ENCODE measurements around the gene HNRNPH3. TPM values are rescaled to one million over a fixed set of nuclear protein-coding genes. Genes with fewer than 3 reads are reported as not detected.

The HNRNPH3 gene
- total RNA-seq, 1 experiment from 2014 or later, result 143 TPM

DNA sequence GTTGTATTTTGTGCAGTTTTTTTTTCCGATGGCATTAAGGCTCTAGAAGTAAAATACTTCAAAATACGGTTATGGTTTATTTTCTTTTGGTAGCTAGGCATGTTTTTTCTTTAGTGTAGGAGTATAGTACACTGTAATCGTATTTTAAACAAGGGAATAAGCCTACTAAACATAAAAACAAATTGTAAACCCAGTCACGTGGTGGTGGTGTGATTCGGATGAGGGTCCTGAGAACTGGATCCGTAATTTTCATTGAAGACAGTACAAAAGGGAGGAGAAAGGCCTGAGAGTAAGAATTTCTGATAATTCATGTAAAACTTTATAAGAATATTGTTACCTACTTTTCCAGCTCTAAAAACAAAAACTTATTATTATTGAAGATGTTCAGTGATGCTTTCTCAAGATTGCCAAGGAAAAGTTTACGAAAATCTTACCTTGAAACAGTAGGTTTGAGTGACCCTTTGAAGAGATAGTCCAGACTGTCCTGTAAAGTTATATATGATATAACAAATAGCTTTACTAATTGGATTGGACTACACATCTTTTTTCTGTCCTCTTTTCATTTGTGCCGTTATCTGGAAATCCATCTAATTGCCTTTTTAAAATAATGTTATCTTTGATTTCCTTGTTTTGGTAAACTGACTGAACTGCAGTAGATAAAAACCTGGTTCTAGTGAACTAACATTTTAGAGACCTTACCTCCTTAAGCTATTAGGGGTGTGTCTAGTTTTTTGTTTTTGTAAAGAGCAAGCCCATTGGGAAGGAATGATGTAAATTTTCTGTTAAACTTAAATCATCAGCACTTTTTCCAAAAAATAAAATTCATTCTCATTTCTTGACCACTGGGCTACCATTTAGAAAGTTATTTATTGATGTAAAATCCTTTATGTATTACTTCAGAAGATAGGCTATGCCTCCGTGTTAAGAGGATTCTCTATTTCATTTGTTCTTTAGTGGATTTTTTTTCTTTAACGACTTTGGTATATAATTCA lies 1.9 kb downstream of the HNRNPH3 start:
- BruUV-seq (replicated peaks), result TSS peak; percentile 60
- ChIA-PET CTCF (interaction anchor here (0.5 kb wide), 1 partner anchor 19 kb away, joined by 4 read pairs; no protein-coding TSS in a partner anchor), POLR2A (interaction anchor here (0.5 to 0.7 kb wide), 4 partner anchors 11 to 622 kb away, joined by 3 to 5 read pairs (median 3); partner anchors contain the start of gene DDX21)
- TF ChIP-seq SIN3A (IDR thresholded peaks at IDR 0.05; ENCODE audit: borderline replicate concordance, insufficient read depth, low read depth, low read length), result no peak
- TF ChIP-seq TCF7L2 (IDR thresholded peaks at IDR 0.05; ENCODE audit: low read depth, low read length), result no peak
- TF ChIP-seq POLR2AphosphoS5 (IDR thresholded peaks at IDR 0.05; ENCODE audit: low read depth, low read length), result no peak
- TF ChIP-seq, protein P1, sequence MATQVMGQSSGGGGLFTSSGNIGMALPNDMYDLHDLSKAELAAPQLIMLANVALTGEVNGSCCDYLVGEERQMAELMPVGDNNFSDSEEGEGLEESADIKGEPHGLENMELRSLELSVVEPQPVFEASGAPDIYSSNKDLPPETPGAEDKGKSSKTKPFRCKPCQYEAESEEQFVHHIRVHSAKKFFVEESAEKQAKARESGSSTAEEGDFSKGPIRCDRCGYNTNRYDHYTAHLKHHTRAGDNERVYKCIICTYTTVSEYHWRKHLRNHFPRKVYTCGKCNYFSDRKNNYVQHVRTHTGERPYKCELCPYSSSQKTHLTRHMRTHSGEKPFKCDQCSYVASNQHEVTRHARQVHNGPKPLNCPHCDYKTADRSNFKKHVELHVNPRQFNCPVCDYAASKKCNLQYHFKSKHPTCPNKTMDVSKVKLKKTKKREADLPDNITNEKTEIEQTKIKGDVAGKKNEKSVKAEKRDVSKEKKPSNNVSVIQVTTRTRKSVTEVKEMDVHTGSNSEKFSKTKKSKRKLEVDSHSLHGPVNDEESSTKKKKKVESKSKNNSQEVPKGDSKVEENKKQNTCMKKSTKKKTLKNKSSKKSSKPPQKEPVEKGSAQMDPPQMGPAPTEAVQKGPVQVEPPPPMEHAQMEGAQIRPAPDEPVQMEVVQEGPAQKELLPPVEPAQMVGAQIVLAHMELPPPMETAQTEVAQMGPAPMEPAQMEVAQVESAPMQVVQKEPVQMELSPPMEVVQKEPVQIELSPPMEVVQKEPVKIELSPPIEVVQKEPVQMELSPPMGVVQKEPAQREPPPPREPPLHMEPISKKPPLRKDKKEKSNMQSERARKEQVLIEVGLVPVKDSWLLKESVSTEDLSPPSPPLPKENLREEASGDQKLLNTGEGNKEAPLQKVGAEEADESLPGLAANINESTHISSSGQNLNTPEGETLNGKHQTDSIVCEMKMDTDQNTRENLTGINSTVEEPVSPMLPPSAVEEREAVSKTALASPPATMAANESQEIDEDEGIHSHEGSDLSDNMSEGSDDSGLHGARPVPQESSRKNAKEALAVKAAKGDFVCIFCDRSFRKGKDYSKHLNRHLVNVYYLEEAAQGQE (IDR thresholded peaks at IDR 0.05; ENCODE audit: insufficient read depth in 1 of 2, low read depth in 2 of 2, low read length in 1 of 2), result no peak; a peak in 1 of 4 replicates
- TF ChIP-seq, protein P2, sequence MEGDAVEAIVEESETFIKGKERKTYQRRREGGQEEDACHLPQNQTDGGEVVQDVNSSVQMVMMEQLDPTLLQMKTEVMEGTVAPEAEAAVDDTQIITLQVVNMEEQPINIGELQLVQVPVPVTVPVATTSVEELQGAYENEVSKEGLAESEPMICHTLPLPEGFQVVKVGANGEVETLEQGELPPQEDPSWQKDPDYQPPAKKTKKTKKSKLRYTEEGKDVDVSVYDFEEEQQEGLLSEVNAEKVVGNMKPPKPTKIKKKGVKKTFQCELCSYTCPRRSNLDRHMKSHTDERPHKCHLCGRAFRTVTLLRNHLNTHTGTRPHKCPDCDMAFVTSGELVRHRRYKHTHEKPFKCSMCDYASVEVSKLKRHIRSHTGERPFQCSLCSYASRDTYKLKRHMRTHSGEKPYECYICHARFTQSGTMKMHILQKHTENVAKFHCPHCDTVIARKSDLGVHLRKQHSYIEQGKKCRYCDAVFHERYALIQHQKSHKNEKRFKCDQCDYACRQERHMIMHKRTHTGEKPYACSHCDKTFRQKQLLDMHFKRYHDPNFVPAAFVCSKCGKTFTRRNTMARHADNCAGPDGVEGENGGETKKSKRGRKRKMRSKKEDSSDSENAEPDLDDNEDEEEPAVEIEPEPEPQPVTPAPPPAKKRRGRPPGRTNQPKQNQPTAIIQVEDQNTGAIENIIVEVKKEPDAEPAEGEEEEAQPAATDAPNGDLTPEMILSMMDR (IDR thresholded peaks at IDR 0.05), result no peak
- Histone ChIP-seq H3K36me3 (ENCODE audit: control insufficient read depth, insufficient read depth, low read length) (peaks cover 27% of the 10 kb centered on the region), H3K27ac (ENCODE audit: low read length) (peak overlapping the region; percentile 100), H3K4me3 (ENCODE audit: low read depth in 2 of 2, low read length in 2 of 2) (peak overlapping the region; percentile 65 to 90), H3K9me3 (ENCODE audit: control insufficient read depth, insufficient read depth, low read depth, low read length) (no peaks in the 10 kb centered on the region), H3K4me1 (ENCODE audit: control insufficient read depth, insufficient read depth, low read length) (peaks cover 52% of the 10 kb centered on the region), H3K27me3 (ENCODE audit: control insufficient read depth, insufficient read depth, low read length) (no peaks in the 10 kb centered on the region)
- in situ Hi-C loops (cut with HindIII; ENCODE audit: low pct_unique_long_range_greater_than_20kb, low sequenced_read_pairs) (no loop called here), intact Hi-C loops (cut with micrococcal nuclease; ENCODE audit: unreplicated experiment) (no loop called here)
- ATAC-seq, result no peak
- DNase-seq (ENCODE audit: low read depth, low spot score), result no peak

DNA sequence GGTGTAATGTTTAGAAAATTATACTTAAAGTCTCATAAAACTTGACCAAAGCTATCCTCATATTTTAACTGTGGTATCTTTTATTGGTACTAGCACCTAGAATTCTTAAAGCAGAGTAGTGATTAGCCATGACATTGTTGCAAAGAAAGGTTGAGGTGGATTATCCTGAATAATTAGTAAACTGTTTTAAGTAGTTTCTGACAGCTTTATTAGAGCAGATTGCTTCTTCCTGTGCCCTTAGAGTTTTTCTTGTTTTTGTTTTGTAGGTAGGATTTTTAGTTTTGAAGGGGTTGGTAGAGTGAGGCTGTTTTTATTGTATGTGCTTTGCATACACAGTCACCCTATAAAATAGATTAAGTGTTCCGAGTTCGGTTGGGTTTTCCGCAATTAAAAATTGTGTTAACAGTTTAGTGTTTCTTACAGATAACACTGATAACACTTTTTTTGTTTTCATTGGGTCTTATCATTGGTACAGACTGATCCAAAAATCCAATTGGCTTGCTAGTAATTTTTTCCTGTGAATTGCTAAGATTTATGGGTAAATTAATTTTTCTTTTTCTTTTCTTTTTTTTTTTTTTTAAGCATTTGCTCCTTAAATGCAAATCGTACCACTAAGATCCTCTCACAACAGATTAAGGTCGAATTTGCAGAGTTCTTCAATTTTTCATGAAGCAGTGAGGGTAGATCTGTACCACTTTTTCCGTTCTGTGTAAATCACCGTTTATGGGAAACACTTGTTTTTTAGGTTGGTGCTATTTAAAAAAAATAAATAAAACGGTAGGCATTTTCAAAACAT lies 3.0 kb downstream of the HNRNPH3 start:
- Histone ChIP-seq H3K36me3 (ENCODE audit: control insufficient read depth, insufficient read depth, low read length) (peaks cover 37% of the 10 kb centered on the region), H3K27ac (ENCODE audit: low read length) (peak overlapping the region; percentile 100)

More for the DNA sequence above, 3.0 kb downstream of the HNRNPH3 start:
- Histone ChIP-seq H3K27me3 (ENCODE audit: control insufficient read depth, insufficient read depth, low read length) (no peaks in the 10 kb centered on the region), H3K9me3 (ENCODE audit: control insufficient read depth, insufficient read depth, low read depth, low read length) (no peaks in the 10 kb centered on the region), H3K4me1 (ENCODE audit: control insufficient read depth, insufficient read depth, low read length) (peaks cover 42% of the 10 kb centered on the region), H3K4me3 (ENCODE audit: low read depth in 2 of 2, low read length in 2 of 2) (peak overlapping the region; percentile 65 to 90)
- TF ChIP-seq, protein P1 (IDR thresholded peaks at IDR 0.05; ENCODE audit: insufficient read depth in 1 of 2, low read depth in 2 of 2, low read length in 1 of 2), result no peak
- no peak for TF ChIP-seq POLR2AphosphoS5 (IDR thresholded peaks at IDR 0.05; ENCODE audit: low read depth, low read length)
- TF ChIP-seq, protein P2 (IDR thresholded peaks at IDR 0.05), result no peak
- no peak for TF ChIP-seq SIN3A (IDR thresholded peaks at IDR 0.05; ENCODE audit: borderline replicate concordance, insufficient read depth, low read depth, low read length)
- TF ChIP-seq TCF7L2 (IDR thresholded peaks at IDR 0.05; ENCODE audit: low read depth, low read length), result no peak
- ChIA-PET POLR2A (interaction anchor here (0.6 to 0.7 kb wide), 2 partner anchors 11 to 40 kb away, joined by 3 to 7 read pairs; no protein-coding TSS in a partner anchor), CTCF (no interaction called here)
- DNase-seq (ENCODE audit: low read depth, low spot score) (no peak), ATAC-seq (no peak)
- intact Hi-C loops (cut with micrococcal nuclease; ENCODE audit: unreplicated experiment), result no loop called here
- BruUV-seq (replicated peaks), result no TSS peak
- in situ Hi-C loops (cut with HindIII; ENCODE audit: low pct_unique_long_range_greater_than_20kb, low sequenced_read_pairs), result no loop called here

All from Panc1 (cell line).